Brain microvascular endothelial cell (primary cell): ENCODE measurements around the gene MOCS1.

Source experiments
- DNase-seq: peaks from one replicate; pipeline ENCODE4 v3.0.0-alpha.2; 2020
- H3K27ac ChIP-seq: fragments of 250-450 bp; sonication (Bioruptor Pico); 2 replicates; pipeline ENCODE4 v1.5.1; 2020; ENCODE audit warnings: mild to moderate bottlenecking, moderate library complexity
- H3K27me3 ChIP-seq: fragments of 250-450 bp; sonication (Bioruptor Pico); replicated peaks from 2 replicates; pipeline ENCODE4 v1.5.1; 2020; ENCODE audit warnings: mild to moderate bottlenecking
- H3K36me3 ChIP-seq: fragments of 250-450 bp; sonication (Bioruptor Pico); replicated peaks from 2 replicates; pipeline ENCODE4 v1.5.1; 2020; ENCODE audit warnings: mild to moderate bottlenecking
- H3K4me3 ChIP-seq: 2 replicates; pipeline ENCODE4 v1.5.1; 2011; ENCODE audit warnings: low read depth, mild to moderate bottlenecking, control low read depth, low read length, moderate library complexity
- in situ Hi-C: cut with HindIII; loops from 2 replicates; pipeline ENCODE4 v1.10.0; 2017; ENCODE audit warnings: low sequenced_read_pairs, low pct_ligation_motif_present
- TF ChIP-seq, protein P1 (sequence below): IDR thresholded peaks from 2 replicates; pipeline ENCODE4 v1.5.1; 2011; ENCODE audit warnings: low read depth, mild to moderate bottlenecking, moderate library complexity, low read length, control low read depth, inconsistent platforms; ENCODE audit errors: missing control alignments

Gene MOCS1

DNA sequence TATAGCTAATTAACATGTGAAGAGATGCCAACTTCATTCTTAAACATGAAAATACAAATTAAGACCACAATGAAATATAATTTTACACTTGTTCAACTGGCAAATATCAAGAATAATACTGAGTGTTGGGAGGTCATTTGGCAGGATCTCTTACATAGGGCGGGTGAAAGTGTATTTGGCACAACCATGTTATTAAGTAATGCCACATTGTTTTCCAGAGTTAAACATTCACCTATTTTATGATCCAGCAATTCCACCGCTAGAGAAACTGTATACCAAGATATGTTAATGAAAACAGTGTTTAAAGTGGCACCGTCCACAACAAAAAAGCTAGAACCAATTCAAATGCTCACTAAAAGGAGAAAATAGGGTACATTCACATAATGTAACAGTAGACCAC lies 14.1 kb downstream of the MOCS1 start:
- Histone ChIP-seq H3K27ac (no peak overlapping the region), H3K36me3 (peaks cover 3% of the 10 kb centered on the region), H3K27me3 (no peaks in the 10 kb centered on the region), H3K4me3 (no peak overlapping the region)
- TF ChIP-seq, protein P1, sequence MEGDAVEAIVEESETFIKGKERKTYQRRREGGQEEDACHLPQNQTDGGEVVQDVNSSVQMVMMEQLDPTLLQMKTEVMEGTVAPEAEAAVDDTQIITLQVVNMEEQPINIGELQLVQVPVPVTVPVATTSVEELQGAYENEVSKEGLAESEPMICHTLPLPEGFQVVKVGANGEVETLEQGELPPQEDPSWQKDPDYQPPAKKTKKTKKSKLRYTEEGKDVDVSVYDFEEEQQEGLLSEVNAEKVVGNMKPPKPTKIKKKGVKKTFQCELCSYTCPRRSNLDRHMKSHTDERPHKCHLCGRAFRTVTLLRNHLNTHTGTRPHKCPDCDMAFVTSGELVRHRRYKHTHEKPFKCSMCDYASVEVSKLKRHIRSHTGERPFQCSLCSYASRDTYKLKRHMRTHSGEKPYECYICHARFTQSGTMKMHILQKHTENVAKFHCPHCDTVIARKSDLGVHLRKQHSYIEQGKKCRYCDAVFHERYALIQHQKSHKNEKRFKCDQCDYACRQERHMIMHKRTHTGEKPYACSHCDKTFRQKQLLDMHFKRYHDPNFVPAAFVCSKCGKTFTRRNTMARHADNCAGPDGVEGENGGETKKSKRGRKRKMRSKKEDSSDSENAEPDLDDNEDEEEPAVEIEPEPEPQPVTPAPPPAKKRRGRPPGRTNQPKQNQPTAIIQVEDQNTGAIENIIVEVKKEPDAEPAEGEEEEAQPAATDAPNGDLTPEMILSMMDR: no peak
- in situ Hi-C loops: no loop called here
- no peak for DNase-seq

DNA sequence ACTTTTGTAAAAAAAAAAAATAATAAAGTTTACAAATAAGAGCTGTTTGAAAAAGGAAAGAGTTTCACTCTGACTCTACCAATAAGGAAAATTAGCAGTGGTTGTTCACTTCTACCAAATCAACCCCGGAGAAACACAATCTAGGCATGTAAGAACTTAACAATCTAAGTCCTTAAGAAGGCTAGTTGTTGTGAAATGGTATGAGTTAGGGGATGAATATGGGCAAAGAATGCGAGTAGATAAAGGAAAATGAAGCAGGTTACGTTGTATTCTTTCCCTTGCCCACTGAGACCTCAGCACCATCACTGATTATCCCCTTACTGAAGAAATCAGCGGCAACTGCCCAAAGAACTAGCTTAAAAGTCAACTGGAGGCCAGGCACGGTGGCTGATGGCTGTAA lies 15.4 kb downstream of the MOCS1 start:
- Histone ChIP-seq H3K4me3 (no peak overlapping the region), H3K27ac (no peak overlapping the region), H3K36me3 (peaks cover 4% of the 10 kb centered on the region), H3K27me3 (no peaks in the 10 kb centered on the region)
- TF ChIP-seq, protein P1: no peak
- DNase-seq: no peak
- in situ Hi-C loops: no loop called here

GRCh38 chr6:39917981-39918380 lies 16.3 kb downstream of the MOCS1 start:
- H3K4me3 ChIP-seq: no peak overlapping the region
- in situ Hi-C loops: no loop called here
- H3K36me3 ChIP-seq: peaks cover 4% of the 10 kb centered on the region

GRCh38 chr6:39917329-39917728 lies 16.9 kb downstream of the MOCS1 start:
- Histone ChIP-seq H3K4me3 (no peak overlapping the region), H3K36me3 (peaks cover 4% of the 10 kb centered on the region), H3K27me3 (no peaks in the 10 kb centered on the region), H3K27ac (no peak overlapping the region)
- in situ Hi-C loops: no loop called here
- no peak for DNase-seq
- TF ChIP-seq, protein P1: no peak

More at GRCh38 chr6:39917981-39918380, 16.3 kb downstream of the MOCS1 start:
- no peak for DNase-seq
- TF ChIP-seq, protein P1: no peak
- no peak overlapping the region for H3K27ac ChIP-seq
- H3K27me3 ChIP-seq: no peaks in the 10 kb centered on the region

GRCh38 chr6:39915866-39916265 lies 18.4 kb downstream of the MOCS1 start:
- Histone ChIP-seq H3K27me3 (no peaks in the 10 kb centered on the region), H3K27ac (no peak overlapping the region), H3K36me3 (peaks cover 4% of the 10 kb centered on the region), H3K4me3 (no peak overlapping the region)
- no peak for DNase-seq
- in situ Hi-C loops: no loop called here
- TF ChIP-seq, protein P1: no peak

- TF ChIP-seq, protein P1: no peak
- no peak overlapping the region for H3K4me3 ChIP-seq
- no peak for DNase-seq
- no peak overlapping the region for H3K27ac ChIP-seq
- no peaks in the 10 kb centered on the region for H3K27me3 ChIP-seq
- in situ Hi-C loops: no loop called here
- peaks cover 4% of the 10 kb centered on the region for H3K36me3 ChIP-seq
Measured at GRCh38 chr6:39914239-39914638, 20.0 kb downstream of the MOCS1 start.
